Subcutaneous abdominal adipose tissue (tissue), 5 donors: ENCODE measurements around the gene CISD3.

ENCODE experiments used
- H3K27ac ChIP-seq: one replicate; pipeline ENCODE4 v1.7.0; 2013; ENCODE audit warnings: low read depth, mild to moderate bottlenecking, inconsistent platforms, low read length, moderate library complexity
- H3K27me3 ChIP-seq, 5 donors: one replicate each; pipeline ENCODE4 v1.7.0; 2013; ENCODE audit warnings: low read length in 5 of 5, inconsistent platforms in 1 of 5; ENCODE audit not compliant: control insufficient read depth in 5 of 5, insufficient read depth in 4 of 5
- H3K36me3 ChIP-seq, 5 donors: one replicate each; pipeline ENCODE4 v1.7.0; 2013; ENCODE audit warnings: low read length in 5 of 5; ENCODE audit not compliant: control insufficient read depth in 5 of 5, insufficient read depth in 5 of 5
- H3K4me1 ChIP-seq, 5 donors: one replicate each; pipeline ENCODE4 v1.7.0; 2013; ENCODE audit warnings: low read length in 5 of 5, mild to moderate bottlenecking in 3 of 5, moderate library complexity in 1 of 5; ENCODE audit not compliant: control insufficient read depth in 5 of 5, insufficient read depth in 5 of 5
- H3K4me3 ChIP-seq, 5 donors: one replicate each; pipeline ENCODE4 v1.7.0; 2013; ENCODE audit warnings: low read length in 5 of 5, low read depth in 1 of 5
- H3K9ac ChIP-seq, 5 donors: one replicate each; pipeline ENCODE4 v1.7.0; 2013; ENCODE audit warnings: low read length in 5 of 5, mild to moderate bottlenecking in 4 of 5, moderate library complexity in 3 of 5
- H3K9me3 ChIP-seq, 5 donors: one replicate each; pipeline ENCODE4 v1.7.0; 2013; ENCODE audit warnings: low read length in 5 of 5; ENCODE audit not compliant: control insufficient read depth in 5 of 5
- donor health status: healthy.
- donor health status: healthy.
- donor health status: healthy.
- donor health status: healthy.
- donor health status: healthy.

CISD3 gene

GRCh38 chr17:38727736-38728135 lies 2.4 kb upstream of the CISD3 start:
- Histone ChIP-seq H3K27me3 (no peaks in the 10 kb centered on the region), H3K27ac (no peak overlapping the region), H3K9ac (no peak overlapping the region), H3K9me3 (no peaks in the 10 kb centered on the region), H3K36me3 (peaks cover 0 to 37% (median 20%) of the 10 kb centered on the region in 5 donors), H3K4me3 (no peak overlapping the region), H3K4me1 (peaks cover 12 to 57% (median 42%) of the 10 kb centered on the region in 5 donors)

GRCh38 chr17:38728290-38728831 lies 1.8 kb upstream of the CISD3 start:
- no peaks in the 10 kb centered on the region for H3K9me3 ChIP-seq
- no peak overlapping the region for H3K4me3 ChIP-seq
- no peak overlapping the region for H3K27ac ChIP-seq
- H3K9ac ChIP-seq, result no peak overlapping the region
- peaks cover 12 to 59% (median 46%) of the 10 kb centered on the region in 5 donors for H3K4me1 ChIP-seq
- H3K36me3 ChIP-seq, result peaks cover 0 to 38% (median 24%) of the 10 kb centered on the region in 5 donors
- H3K27me3 ChIP-seq, result no peaks in the 10 kb centered on the region

- no peaks in the 10 kb centered on the region for H3K9me3 ChIP-seq
- peak overlapping the region; percentile 44 to 79 (median 73) for H3K4me3 ChIP-seq
- peak overlapping the region in 4 of 5 donors; percentile 48 to 82 (median 69) for H3K9ac ChIP-seq
- H3K36me3 ChIP-seq, result peaks cover 0 to 45% (median 31%) of the 10 kb centered on the region in 5 donors
- no peak overlapping the region for H3K27ac ChIP-seq
- no peaks in the 10 kb centered on the region for H3K27me3 ChIP-seq
- peaks cover 12 to 55% (median 43%) of the 10 kb centered on the region in 5 donors for H3K4me1 ChIP-seq
Measured at GRCh38 chr17:38729368-38729885, 714 bp upstream of the CISD3 start.

DNA sequence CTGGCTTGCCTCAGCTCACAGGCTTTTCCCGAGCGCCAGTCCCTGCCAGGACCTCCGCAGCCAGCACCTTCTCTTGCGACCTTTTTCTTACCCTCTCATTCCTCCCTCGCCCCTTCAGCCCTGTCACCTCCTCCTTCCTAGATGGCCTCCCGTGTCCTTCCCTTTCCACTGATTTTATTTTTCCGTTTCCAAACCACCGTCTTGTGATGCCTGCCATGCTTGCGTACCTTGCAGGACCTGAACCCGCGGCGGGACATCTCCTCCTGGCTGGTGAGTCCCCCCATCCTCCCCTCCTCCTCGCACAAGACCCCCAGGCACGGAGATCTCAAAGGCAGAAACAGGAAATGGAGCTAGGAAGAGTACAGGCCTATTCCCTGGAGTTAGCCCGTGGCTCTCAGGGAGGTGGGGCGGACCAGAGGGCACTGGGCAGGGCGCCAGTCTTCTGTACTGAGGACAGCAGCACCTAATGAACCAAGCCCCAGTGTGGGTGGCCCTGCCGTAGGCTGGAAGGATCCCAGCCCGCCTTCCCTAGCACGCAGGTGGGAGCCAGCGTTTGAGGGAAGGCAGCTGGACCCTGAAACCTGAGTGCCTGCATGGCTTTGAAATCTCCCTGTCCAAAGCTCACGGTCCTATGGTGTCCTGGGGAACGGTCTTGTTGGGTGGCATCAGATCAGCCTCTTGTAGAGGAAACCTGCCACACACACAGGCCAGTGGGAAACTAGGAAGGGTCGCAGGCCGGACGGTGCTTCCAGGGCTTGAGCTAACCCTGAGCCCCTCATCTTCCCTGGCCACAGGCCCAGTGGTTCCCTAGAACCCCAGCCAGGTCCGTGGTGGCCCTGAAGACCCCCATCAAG lies 612 bp downstream of the CISD3 start:
- peak overlapping the region; percentile 87 for H3K27ac ChIP-seq
- H3K4me1 ChIP-seq, result peaks cover 12 to 54% (median 46%) of the 10 kb centered on the region in 5 donors
- H3K36me3 ChIP-seq, result peaks cover 0 to 38% (median 24%) of the 10 kb centered on the region in 5 donors
- H3K4me3 ChIP-seq, result peak overlapping the region; percentile 74 to 92 (median 77)
- no peaks in the 10 kb centered on the region for H3K9me3 ChIP-seq
- H3K9ac ChIP-seq, result peak overlapping the region; percentile 52 to 86 (median 60)
- no peaks in the 10 kb centered on the region for H3K27me3 ChIP-seq

DNA sequence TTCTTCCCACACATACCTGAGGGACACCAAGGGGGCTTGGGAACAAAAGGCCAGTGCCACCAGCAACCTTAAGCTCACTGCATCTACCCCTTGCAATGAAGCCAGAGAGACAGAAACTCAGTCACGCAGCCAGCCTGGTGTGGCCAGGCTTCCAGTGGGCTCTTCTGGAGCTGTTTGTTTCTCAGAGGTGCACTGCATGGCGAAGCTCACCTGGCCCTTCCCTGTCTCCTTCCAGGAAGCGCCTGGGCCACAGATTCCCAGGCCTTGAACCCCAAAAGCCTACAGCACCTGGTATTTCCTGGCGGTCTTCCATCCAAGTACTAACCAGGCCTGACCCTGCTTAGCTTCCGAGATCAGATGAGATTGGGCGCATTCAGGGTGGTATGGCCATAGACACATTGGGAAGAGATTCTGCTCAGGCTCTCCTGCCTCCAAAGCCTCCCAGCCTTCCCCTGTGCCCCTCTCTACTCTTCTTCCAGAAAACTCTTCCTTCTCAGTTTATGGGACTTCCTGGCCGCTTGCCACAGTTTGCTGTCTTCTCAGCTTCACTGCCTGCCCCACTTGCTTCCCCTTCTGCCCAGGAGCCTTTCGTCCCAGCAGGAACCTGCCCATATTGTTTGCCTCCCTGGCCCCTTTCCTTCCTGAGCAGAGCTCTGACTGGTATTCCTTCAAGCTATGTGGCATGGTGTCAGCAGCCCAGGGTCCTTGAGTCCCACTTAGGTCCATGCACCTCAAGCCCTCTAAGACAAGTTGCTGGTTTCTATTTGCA lies 1.6 kb downstream of the CISD3 start:
- peak overlapping the region; percentile 87 for H3K27ac ChIP-seq
- peak overlapping the region in 4 of 5 donors; percentile 25 to 92 (median 74) for H3K4me3 ChIP-seq
- H3K9ac ChIP-seq, result peak overlapping the region in 3 of 5 donors; percentile 35 to 60 (median 56)
- peaks cover 12 to 54% (median 46%) of the 10 kb centered on the region in 5 donors for H3K4me1 ChIP-seq
- H3K36me3 ChIP-seq, result peaks cover 0 to 38% (median 27%) of the 10 kb centered on the region in 5 donors
- no peaks in the 10 kb centered on the region for H3K9me3 ChIP-seq
- H3K27me3 ChIP-seq, result no peaks in the 10 kb centered on the region

DNA sequence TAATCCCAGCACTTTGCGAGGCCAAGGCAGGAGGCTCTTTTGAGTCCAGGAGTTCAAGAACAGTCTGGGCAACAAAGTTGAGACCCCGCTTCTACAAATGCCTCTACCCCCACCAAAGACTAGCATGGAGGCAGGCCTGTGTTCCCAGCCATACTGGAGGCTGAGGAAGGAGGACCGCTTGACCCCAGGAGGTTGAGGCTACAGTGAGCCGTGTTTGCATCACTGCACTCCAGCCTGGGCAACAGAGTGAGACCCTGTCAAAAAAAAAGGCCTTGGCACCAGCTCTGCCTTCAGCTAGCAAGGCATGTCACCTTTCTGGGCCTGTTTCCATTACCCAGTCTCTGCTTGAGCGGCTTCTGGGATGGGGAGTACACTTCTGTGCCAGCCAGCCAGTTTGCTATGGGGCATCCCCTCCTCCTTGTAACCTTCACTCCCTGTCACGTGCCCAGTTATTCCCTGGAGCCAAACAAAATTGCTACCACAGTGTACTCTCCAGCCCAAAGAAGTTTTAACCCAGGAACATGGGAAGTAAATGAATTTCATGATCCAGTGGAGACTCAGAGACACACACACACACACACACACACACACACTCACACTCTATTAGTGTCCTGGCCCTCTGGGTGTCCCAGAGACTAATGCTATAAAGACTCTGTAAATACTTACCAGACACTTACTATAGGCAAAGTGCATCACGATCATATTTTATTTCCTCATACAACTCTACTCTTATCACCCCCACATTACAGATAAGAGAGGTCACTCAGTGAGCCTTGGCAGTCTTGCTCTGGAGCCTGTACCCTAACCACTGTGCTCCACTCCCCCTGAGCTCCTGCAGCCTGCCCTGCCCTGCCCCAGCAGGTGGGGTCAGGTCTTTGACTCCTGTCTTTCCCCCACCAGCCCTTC lies 2.5 kb downstream of the CISD3 start:
- Histone ChIP-seq H3K9ac (peak overlapping the region in 2 of 5 donors; percentile 11 to 60), H3K27ac (peak overlapping the region; percentile 87), H3K4me3 (no peak overlapping the region), H3K36me3 (peaks cover 0 to 45% (median 27%) of the 10 kb centered on the region in 5 donors), H3K4me1 (peaks cover 12 to 54% (median 46%) of the 10 kb centered on the region in 5 donors), H3K27me3 (no peaks in the 10 kb centered on the region), H3K9me3 (no peaks in the 10 kb centered on the region)

GRCh38 chr17:38733282-38733981 lies 3.3 kb downstream of the CISD3 start:
- peaks cover 7 to 46% (median 45%) of the 10 kb centered on the region in 5 donors for H3K4me1 ChIP-seq
- H3K9ac ChIP-seq, result no peak overlapping the region

GRCh38 chr17:38733982-38734973 lies 4.1 kb downstream of the CISD3 start:
- no peak overlapping the region for H3K9ac ChIP-seq
- peaks cover 7 to 40% (median 36%) of the 10 kb centered on the region in 5 donors for H3K4me1 ChIP-seq
- no peaks in the 10 kb centered on the region for H3K9me3 ChIP-seq
- H3K27me3 ChIP-seq, result no peaks in the 10 kb centered on the region
- no peak overlapping the region for H3K27ac ChIP-seq
- no peak overlapping the region for H3K4me3 ChIP-seq
- H3K36me3 ChIP-seq, result peaks cover 0 to 60% (median 42%) of the 10 kb centered on the region in 5 donors

More at GRCh38 chr17:38733282-38733981, 3.3 kb downstream of the CISD3 start:
- H3K36me3 ChIP-seq, result peaks cover 0 to 51% (median 33%) of the 10 kb centered on the region in 5 donors
- H3K27me3 ChIP-seq, result no peaks in the 10 kb centered on the region
- H3K4me3 ChIP-seq, result no peak overlapping the region
- H3K9me3 ChIP-seq, result no peaks in the 10 kb centered on the region
- no peak overlapping the region for H3K27ac ChIP-seq
